Naive thymus-derived CD4-positive, alpha-beta T cell (primary cell): ENCODE data around the gene NPHP4. TPM values are rescaled to one million over a fixed set of nuclear protein-coding genes. Genes with fewer than 3 reads are reported as not detected.

Experiments
- ATAC-seq: fragments of 150-1000 bp; cut with Tn5 transposase; 2 replicates; pipeline ENCODE4 v1.10.0; 2021; ENCODE audit warnings: mild to moderate bottlenecking, moderate library complexity
- CTCF ChIA-PET: fragments of 350-600 bp; sonication (Branson Sonifier 250); formaldehyde crosslinking; loops from one replicate; lab custom pipeline; 2021; ENCODE audit warnings: antibody characterized with exemption; lab: Charles Lee
- POLR2A ChIA-PET: fragments of 350-600 bp; sonication (Branson Sonifier 250); formaldehyde crosslinking; loops from one replicate; lab custom pipeline; 2021; ENCODE audit warnings: antibody characterized with exemption, inconsistent platforms; lab: Charles Lee
- DNase-seq, 9 donors: peaks; one replicate each; pipeline versions ENCODE4 v3.0.0 to v3.0.0-alpha.2; 2020 to 2022; ENCODE audit warnings: mixed read lengths in 1 of 9
- H3K27ac ChIP-seq: one replicate; pipeline ENCODE4 v1.7.0; 2013; ENCODE audit warnings: mild to moderate bottlenecking, low read depth, low read length, moderate library complexity
- H3K27me3 ChIP-seq, 2 donors: one replicate each; pipeline ENCODE4 v1.7.0; 2013; ENCODE audit warnings: low read length in 2 of 2, mild to moderate bottlenecking in 2 of 2, moderate library complexity in 2 of 2; ENCODE audit not compliant: control insufficient read depth in 2 of 2, insufficient read depth in 2 of 2
- H3K36me3 ChIP-seq, 3 experiments: 1 replicate in 2 of 3; 2 replicates in 1 of 3; pipeline ENCODE4 v1.7.0; 2013; ENCODE audit warnings: low read length in 3 of 3, mild to moderate bottlenecking in 3 of 3, moderate library complexity in 1 of 3; ENCODE audit not compliant: insufficient read depth in 3 of 3, control insufficient read depth in 2 of 3
- H3K4me1 ChIP-seq, 2 donors: one replicate each; pipeline ENCODE4 v1.7.0; 2013; ENCODE audit warnings: low read length in 2 of 2, mild to moderate bottlenecking in 2 of 2, moderate library complexity in 1 of 2; ENCODE audit not compliant: control insufficient read depth in 2 of 2, insufficient read depth in 2 of 2
- H3K4me3 ChIP-seq: 2 replicates; pipeline ENCODE4 v1.7.0; 2013; ENCODE audit warnings: mild to moderate bottlenecking, low read length
- H3K9me3 ChIP-seq, 3 experiments: 1 replicate in 2 of 3; 2 replicates in 1 of 3; pipeline ENCODE4 v1.7.0; 2013; ENCODE audit warnings: low read length in 3 of 3; ENCODE audit not compliant: control insufficient read depth in 2 of 3
- H3K27ac Mint-ChIP-seq, 9 donors: one replicate each; pipeline ENCODE4 v1.8.0; 2020 to 2022; ENCODE audit warnings: mixed read lengths in 9 of 9, mild to moderate bottlenecking in 8 of 9, moderate library complexity in 5 of 9, inconsistent platforms in 2 of 9
- H3K27me3 Mint-ChIP-seq, 5 donors: one replicate each; pipeline ENCODE4 v1.8.0; 2021 to 2022; ENCODE audit warnings: mixed read lengths in 5 of 5, mild to moderate bottlenecking in 1 of 5
- H3K36me3 Mint-ChIP-seq, 5 donors: one replicate each; pipeline ENCODE4 v1.8.0; 2020 to 2022; ENCODE audit warnings: mixed read lengths in 5 of 5, mild to moderate bottlenecking in 3 of 5, inconsistent platforms in 1 of 5
- H3K4me1 Mint-ChIP-seq, 7 donors: one replicate each; pipeline ENCODE4 v1.8.0; 2020 to 2022; ENCODE audit warnings: mixed read lengths in 7 of 7, mild to moderate bottlenecking in 3 of 7, inconsistent platforms in 1 of 7
- H3K4me3 Mint-ChIP-seq, 10 donors: one replicate each; pipeline ENCODE4 v1.8.0; 2020 to 2022; ENCODE audit warnings: mild to moderate bottlenecking in 10 of 10, mixed read lengths in 10 of 10, moderate library complexity in 6 of 10, inconsistent platforms in 2 of 10
- H3K9me3 Mint-ChIP-seq, 11 donors: one replicate each; pipeline ENCODE4 v1.8.0; 2020 to 2022; ENCODE audit warnings: mixed read lengths in 11 of 11, mild to moderate bottlenecking in 4 of 11, inconsistent platforms in 1 of 11, moderate library complexity in 1 of 11
- intact Hi-C, 2 donors: fragments of 100-400 bp; cut with micrococcal nuclease; formaldehyde crosslinking; loops; one replicate each; pipeline ENCODE4 v1.15.1; 2023
- polyA plus RNA-seq, 2 donors: library from polyadenylated mRNA; unstranded; fragments of 300-500 nt; fragmentation: Illumina TruSeq; gene quantifications; one replicate each; pipeline ENCODE4 v1.2.3, GENCODE V29; 2021
- total RNA-seq, 6 experiments: library from RNA in 5 of 6; stranded (reverse) in 5 of 6; gene quantifications; 1 replicate in 5 of 6; 2 replicates in 1 of 6; pipeline ENCODE4 v1.2.3 and lab custom pipeline; 2021 to 2026

NPHP4 gene
- total and polyA plus RNA-seq, 7 experiments from 2014 or later, result 0.40 to 20.6 (median 9.2) TPM

GRCh38 chr1:5990913-5991312 lies 1.3 kb downstream of the NPHP4 start:
- intact Hi-C loops, result loop anchor here (5.0 kb wide), 2 partner anchors 401 to 611 kb away; partner anchors contain the start of genes KLHL21 (in 2 of the 2) and ACOT7 (in 1 of the 2)
- peak overlapping the region; percentile 84 to 100 (median 92) for H3K4me3 Mint-ChIP-seq
- H3K27me3 Mint-ChIP-seq, result peaks cover 0 to 2% (median 0%) of the 10 kb centered on the region in 5 donors
- peak overlapping the region; percentile 75 to 96 (median 92) for H3K27ac Mint-ChIP-seq
- H3K9me3 Mint-ChIP-seq, result peaks cover 0 to 4% (median 0%) of the 10 kb centered on the region in 11 donors
- peaks cover 0 to 1% (median 0%) of the 10 kb centered on the region in 3 experiments for H3K36me3 ChIP-seq
- peaks cover 23 to 32% of the 10 kb centered on the region in 2 donors for H3K4me1 ChIP-seq
- no peaks in the 10 kb centered on the region for H3K9me3 ChIP-seq
- no peak overlapping the region for H3K27ac ChIP-seq
- peaks cover 23 to 49% (median 37%) of the 10 kb centered on the region in 7 donors for H3K4me1 Mint-ChIP-seq
- ATAC-seq (no peak), DNase-seq (no peak)
- H3K27me3 ChIP-seq, result no peaks in the 10 kb centered on the region
- peak overlapping the region; percentile 77 for H3K4me3 ChIP-seq
- CTCF ChIA-PET, result interaction anchor here (1.1 kb wide), 1 partner anchor 38 kb away, joined by 8 read pairs; no protein-coding TSS in a partner anchor
- peaks cover 0 to 14% (median 0%) of the 10 kb centered on the region in 5 donors for H3K36me3 Mint-ChIP-seq
- POLR2A ChIA-PET, result interaction anchor here (1.3 kb wide), 1 partner anchor 37 kb away, joined by 11 read pairs; no protein-coding TSS in a partner anchor

- CTCF ChIA-PET, result no interaction called here
- H3K27me3 Mint-ChIP-seq, result peaks cover 0 to 2% (median 0%) of the 10 kb centered on the region in 5 donors
- ATAC-seq (no peak), DNase-seq (no peak)
- peak overlapping the region in 3 of 9 donors; percentile 52 to 95 (median 59) for H3K27ac Mint-ChIP-seq
- no peaks in the 10 kb centered on the region for H3K36me3 ChIP-seq
- H3K4me3 Mint-ChIP-seq, result peak overlapping the region in 6 of 10 donors; percentile 29 to 96 (median 50)
- H3K36me3 Mint-ChIP-seq, result peaks cover 0 to 15% (median 4%) of the 10 kb centered on the region in 5 donors
- peaks cover 17 to 40% (median 31%) of the 10 kb centered on the region in 7 donors for H3K4me1 Mint-ChIP-seq
- POLR2A ChIA-PET, result interaction anchor here (1.3 kb wide), 1 partner anchor 38 kb away, joined by 11 read pairs; no protein-coding TSS in a partner anchor
- H3K9me3 Mint-ChIP-seq, result peaks cover 0 to 4% (median 0%) of the 10 kb centered on the region in 11 donors
- no peak overlapping the region for H3K4me3 ChIP-seq
- H3K9me3 ChIP-seq, result no peaks in the 10 kb centered on the region
- intact Hi-C loops, result loop anchor here (5.0 kb wide), 2 partner anchors 402 to 612 kb away; partner anchors contain the start of genes KLHL21 (in 2 of the 2) and ACOT7 (in 1 of the 2)
- H3K4me1 ChIP-seq, result peaks cover 15 to 23% of the 10 kb centered on the region in 2 donors
- no peak overlapping the region for H3K27ac ChIP-seq
- no peaks in the 10 kb centered on the region for H3K27me3 ChIP-seq
Observed at GRCh38 chr1:5989731-5990271, 2.4 kb downstream of the NPHP4 start.

- peaks cover 0 to 2% (median 0%) of the 10 kb centered on the region in 5 donors for H3K27me3 Mint-ChIP-seq
- Histone ChIP-seq H3K4me1 (peaks cover 9 to 19% of the 10 kb centered on the region in 2 donors), H3K27me3 (no peaks in the 10 kb centered on the region), H3K36me3 (no peaks in the 10 kb centered on the region), H3K9me3 (no peaks in the 10 kb centered on the region), H3K27ac (no peak overlapping the region), H3K4me3 (no peak overlapping the region)
- ChIA-PET CTCF (no interaction called here), POLR2A (no interaction called here)
- H3K27ac Mint-ChIP-seq, result peak overlapping the region in 1 of 9 donors; percentile 2
- peaks cover 0 to 4% (median 0%) of the 10 kb centered on the region in 11 donors for H3K9me3 Mint-ChIP-seq
- peak overlapping the region in 2 of 10 donors; percentile 26 to 96 for H3K4me3 Mint-ChIP-seq
- H3K4me1 Mint-ChIP-seq, result peaks cover 12 to 34% (median 26%) of the 10 kb centered on the region in 7 donors
- peaks cover 0 to 18% (median 4%) of the 10 kb centered on the region in 5 donors for H3K36me3 Mint-ChIP-seq
- no peak for DNase-seq
- ATAC-seq, result no peak
- intact Hi-C loops, result no loop called here
Observed at GRCh38 chr1:5989286-5989605, 3.0 kb downstream of the NPHP4 start.

GRCh38 chr1:5988596-5989285 lies 3.5 kb downstream of the NPHP4 start:
- H3K4me1 Mint-ChIP-seq, result peaks cover 11 to 29% (median 21%) of the 10 kb centered on the region in 7 donors
- peak overlapping the region in 2 of 10 donors; percentile 20 to 26 for H3K4me3 Mint-ChIP-seq
- CTCF ChIA-PET, result no interaction called here
- H3K27ac Mint-ChIP-seq, result no peak overlapping the region
- no peaks in the 10 kb centered on the region for H3K9me3 ChIP-seq
- DNase-seq, result no peak
- intact Hi-C loops, result no loop called here
- H3K4me3 ChIP-seq, result no peak overlapping the region
- ATAC-seq, result no peak
- H3K27me3 Mint-ChIP-seq, result peaks cover 0 to 2% (median 0%) of the 10 kb centered on the region in 5 donors
- peaks cover 0 to 4% (median 0%) of the 10 kb centered on the region in 3 experiments for H3K36me3 ChIP-seq
- peaks cover 0 to 23% (median 4%) of the 10 kb centered on the region in 5 donors for H3K36me3 Mint-ChIP-seq
- POLR2A ChIA-PET, result no interaction called here
- no peak overlapping the region for H3K27ac ChIP-seq
- H3K9me3 Mint-ChIP-seq, result peaks cover 0 to 4% (median 0%) of the 10 kb centered on the region in 11 donors
- peaks cover 4 to 14% of the 10 kb centered on the region in 2 donors for H3K4me1 ChIP-seq
- no peaks in the 10 kb centered on the region for H3K27me3 ChIP-seq

- H3K27me3 Mint-ChIP-seq, result no peaks in the 10 kb centered on the region
- H3K4me1 ChIP-seq, result peaks cover 0 to 4% of the 10 kb centered on the region in 2 donors
- H3K4me3 ChIP-seq, result no peak overlapping the region
- H3K27me3 ChIP-seq, result no peaks in the 10 kb centered on the region
- peaks cover 3 to 32% (median 8%) of the 10 kb centered on the region in 7 donors for H3K4me1 Mint-ChIP-seq
- peaks cover 0 to 2% (median 0%) of the 10 kb centered on the region in 11 donors for H3K9me3 Mint-ChIP-seq
- POLR2A ChIA-PET, result no interaction called here
- H3K9me3 ChIP-seq, result no peaks in the 10 kb centered on the region
- H3K36me3 ChIP-seq, result peaks cover 0 to 5% (median 0%) of the 10 kb centered on the region in 3 experiments
- no peak overlapping the region for H3K27ac Mint-ChIP-seq
- DNase-seq (no peak), ATAC-seq (no peak)
- no peak overlapping the region for H3K4me3 Mint-ChIP-seq
- intact Hi-C loops, result no loop called here
- H3K27ac ChIP-seq, result no peak overlapping the region
- peaks cover 0 to 34% (median 4%) of the 10 kb centered on the region in 5 donors for H3K36me3 Mint-ChIP-seq
- CTCF ChIA-PET, result no interaction called here
Observed at GRCh38 chr1:5986018-5986417, 6.2 kb downstream of the NPHP4 start.

GRCh38 chr1:5985250-5985649 lies 7.0 kb downstream of the NPHP4 start:
- H3K9me3 ChIP-seq, result no peaks in the 10 kb centered on the region
- H3K36me3 Mint-ChIP-seq, result peaks cover 0 to 34% (median 4%) of the 10 kb centered on the region in 5 donors
- H3K4me1 ChIP-seq, result no peaks in the 10 kb centered on the region
- intact Hi-C loops, result no loop called here
- ATAC-seq, result no peak
- H3K27ac ChIP-seq, result no peak overlapping the region
- no peak for DNase-seq
- ChIA-PET CTCF (no interaction called here), POLR2A (no interaction called here)
- H3K4me1 Mint-ChIP-seq, result peaks cover 0 to 34% (median 5%) of the 10 kb centered on the region in 7 donors
- no peaks in the 10 kb centered on the region for H3K27me3 ChIP-seq
- H3K27me3 Mint-ChIP-seq, result no peaks in the 10 kb centered on the region
- H3K36me3 ChIP-seq, result peaks cover 0 to 5% (median 0%) of the 10 kb centered on the region in 3 experiments
- no peak overlapping the region for H3K27ac Mint-ChIP-seq
- H3K4me3 Mint-ChIP-seq, result no peak overlapping the region
- no peak overlapping the region for H3K4me3 ChIP-seq
- H3K9me3 Mint-ChIP-seq, result peaks cover 0 to 2% (median 0%) of the 10 kb centered on the region in 11 donors
